Esophagus squamous epithelium (tissue), 5 donors: ENCODE measurements around the gene NUP210. TPM values are rescaled to one million over a fixed set of nuclear protein-coding genes. Genes with fewer than 3 reads are reported as not detected.

Experiments
- DNase-seq: peaks from one replicate; lab custom pipeline; 2025; lab: John Stamatoyannopoulos, UW
- H3K27ac ChIP-seq, 4 donors: fragments of 200-600 bp; sonication (generic); one replicate each; pipeline ENCODE4 v1.5.1; 2016 to 2019; ENCODE audit warnings: mild to moderate bottlenecking in 1 of 4
- H3K27me3 ChIP-seq, 4 donors: fragments of 200-600 bp; sonication (generic); 1 replicate in 3 of 4; 2 replicates in 1 of 4; pipeline versions ENCODE4 v1.5.1 to v1.6.0; 2017 to 2021; ENCODE audit warnings: antibody characterized with exemption in 1 of 4
- H3K36me3 ChIP-seq, 3 donors: fragments of 200-600 bp; sonication (generic); one replicate each; pipeline ENCODE4 v1.5.1; 2016 to 2019
- H3K4me1 ChIP-seq, 3 donors: fragments of 200-600 bp; sonication (generic); one replicate each; pipeline ENCODE4 v1.5.1; 2017 to 2019
- H3K4me3 ChIP-seq, 4 donors: fragments of 200-600 bp; sonication (generic); 1 replicate in 3 of 4; 2 replicates in 1 of 4; pipeline ENCODE4 v1.5.1; 2016 to 2019; ENCODE audit warnings: mild to moderate bottlenecking in 2 of 4, moderate library complexity in 1 of 4
- H3K9me3 ChIP-seq, 3 donors: fragments of 200-600 bp; sonication (generic); one replicate each; pipeline ENCODE4 v1.5.1; 2016 to 2019
- POLR2A ChIP-seq, 4 donors: fragments of 450-650 bp; IDR thresholded peaks; one replicate each; pipeline ENCODE4 v1.6.1; 2017; ENCODE audit warnings: antibody characterized with exemption in 4 of 4, mild to moderate bottlenecking in 4 of 4, moderate library complexity in 3 of 4
- WGBS, 2 donors: methylation state at CpG; one replicate each; pipeline ENCODE4 v1.1.5; 2018; 5-methylcytosine and 5-hydroxymethylcytosine counted together
- intact Hi-C: fragments of 100-400 bp; cut with DNase I; formaldehyde crosslinking; loops from one replicate; pipeline ENCODE4 v1.15.0; 2022
- total RNA-seq, 4 donors: library from RNA; depleted of rRNA; stranded (reverse); fragments of >200 nt; gene quantifications; one replicate each; pipeline ENCODE4 v1.1.0, GENCODE V29; 2016
- TF ChIP-seq, protein P1 (sequence below), 6 experiments: fragments of 450-650 bp in 4 of 6; fragments of 200-600 bp in 2 of 6; sonication (generic) in 2 of 6; IDR thresholded peaks; one replicate each; pipeline ENCODE4 v1.5.1; 2016 to 2019; ENCODE audit warnings: antibody characterized with exemption in 6 of 6, mild to moderate bottlenecking in 4 of 6, moderate library complexity in 4 of 6
- donor health status: DM: yes; HTN: yes; CAD: no.

The NUP210 gene
- total RNA-seq, 4 donors from 2014 or later, result 7.2 to 14.5 (median 9.4) TPM

DNA sequence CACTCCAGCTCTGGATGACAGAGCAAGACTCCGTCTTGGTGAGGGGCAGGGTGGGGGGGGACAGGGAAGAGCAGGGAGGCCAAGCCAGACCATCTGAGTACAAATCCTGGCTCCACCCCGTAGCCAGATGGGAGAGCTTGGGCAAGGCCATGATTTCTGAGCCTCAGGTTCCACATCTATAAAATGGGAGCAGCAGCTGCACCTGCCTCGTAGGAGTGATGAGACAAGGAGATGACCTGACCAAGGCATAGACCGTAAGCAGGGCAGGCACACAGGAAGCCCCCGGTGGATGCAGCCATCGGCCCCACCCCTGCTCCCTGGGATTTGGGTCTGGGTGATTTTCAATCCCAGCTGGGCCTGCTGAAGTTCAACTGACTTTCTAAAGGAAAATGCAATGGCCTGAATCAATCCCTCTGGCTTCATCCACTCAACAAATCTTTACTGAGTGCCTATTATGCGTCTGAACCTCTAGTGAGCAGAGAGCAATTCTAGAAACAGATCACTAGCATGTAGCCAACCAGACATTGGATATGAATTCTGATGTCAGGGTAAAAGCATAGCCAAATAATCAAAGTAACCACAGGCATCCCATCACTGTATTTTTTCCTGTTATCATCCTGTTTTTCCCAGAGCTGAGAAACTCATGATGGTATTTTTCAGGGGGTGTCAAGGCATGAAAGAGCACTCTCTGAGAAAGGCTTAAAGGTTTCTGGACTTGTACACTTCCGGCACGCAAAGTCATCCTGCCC is 141.2 kb downstream of the NUP210 start:
- Histone ChIP-seq H3K27me3 (peaks cover 0 to 84% (median 12%) of the 10 kb centered on the region in 4 donors), H3K4me1 (peaks cover 8 to 43% (median 22%) of the 10 kb centered on the region in 3 donors), H3K27ac (peak overlapping the region in 1 of 4 donors; percentile 76), H3K9me3 (peaks cover 0 to 8% (median 6%) of the 10 kb centered on the region in 3 donors), H3K4me3 (no peak overlapping the region), H3K36me3 (no peaks in the 10 kb centered on the region)
- WGBS, 2 donors, result 73 to 85% methylated on average over 8 of the region's 9 CpGs
- no peak for DNase-seq
- TF ChIP-seq, protein P1, sequence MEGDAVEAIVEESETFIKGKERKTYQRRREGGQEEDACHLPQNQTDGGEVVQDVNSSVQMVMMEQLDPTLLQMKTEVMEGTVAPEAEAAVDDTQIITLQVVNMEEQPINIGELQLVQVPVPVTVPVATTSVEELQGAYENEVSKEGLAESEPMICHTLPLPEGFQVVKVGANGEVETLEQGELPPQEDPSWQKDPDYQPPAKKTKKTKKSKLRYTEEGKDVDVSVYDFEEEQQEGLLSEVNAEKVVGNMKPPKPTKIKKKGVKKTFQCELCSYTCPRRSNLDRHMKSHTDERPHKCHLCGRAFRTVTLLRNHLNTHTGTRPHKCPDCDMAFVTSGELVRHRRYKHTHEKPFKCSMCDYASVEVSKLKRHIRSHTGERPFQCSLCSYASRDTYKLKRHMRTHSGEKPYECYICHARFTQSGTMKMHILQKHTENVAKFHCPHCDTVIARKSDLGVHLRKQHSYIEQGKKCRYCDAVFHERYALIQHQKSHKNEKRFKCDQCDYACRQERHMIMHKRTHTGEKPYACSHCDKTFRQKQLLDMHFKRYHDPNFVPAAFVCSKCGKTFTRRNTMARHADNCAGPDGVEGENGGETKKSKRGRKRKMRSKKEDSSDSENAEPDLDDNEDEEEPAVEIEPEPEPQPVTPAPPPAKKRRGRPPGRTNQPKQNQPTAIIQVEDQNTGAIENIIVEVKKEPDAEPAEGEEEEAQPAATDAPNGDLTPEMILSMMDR (IDR thresholded peaks at IDR 0.05), result no peak
- no peak for TF ChIP-seq POLR2A (IDR thresholded peaks at IDR 0.05)
- intact Hi-C loops, result no loop called here

DNA sequence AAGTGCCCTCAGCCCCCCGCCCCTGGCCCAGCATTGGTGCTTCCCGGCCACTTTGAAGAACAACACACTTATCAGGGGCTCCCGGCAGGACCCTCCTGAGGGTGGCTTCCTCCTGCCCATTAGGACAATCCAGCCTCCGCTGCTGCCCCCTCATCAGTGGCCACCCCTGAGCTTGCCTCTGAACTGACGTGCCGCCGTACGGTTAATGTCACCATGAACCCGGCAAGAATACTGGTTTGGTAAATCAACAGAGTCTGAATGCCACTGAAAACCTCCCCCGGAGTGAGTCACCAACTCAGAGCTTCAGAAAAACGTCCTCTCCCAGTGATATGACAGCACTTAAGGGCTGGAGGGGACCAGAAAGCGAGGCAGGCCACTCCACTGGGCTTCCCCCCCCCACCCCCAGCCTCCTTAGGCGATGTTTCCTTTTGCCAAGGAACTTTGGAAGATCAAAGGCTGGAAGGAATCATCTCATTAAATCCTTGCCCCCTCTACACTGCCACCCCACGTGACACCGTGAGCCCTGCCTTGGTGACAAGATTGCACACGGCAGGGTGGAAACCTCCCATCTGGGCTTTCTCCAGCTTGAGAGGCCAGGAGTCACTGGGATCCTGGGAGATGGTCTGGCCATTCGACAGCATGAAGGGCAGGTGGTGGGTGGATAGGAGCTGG is 142.1 kb downstream of the NUP210 start:
- no peaks in the 10 kb centered on the region for H3K36me3 ChIP-seq
- no peak for DNase-seq
- H3K4me3 ChIP-seq, result peak overlapping the region in 1 of 4 donors; percentile 25
- peak overlapping the region in 3 of 4 donors; percentile 68 to 88 (median 76) for H3K27ac ChIP-seq
- no peaks in the 10 kb centered on the region for H3K9me3 ChIP-seq
- H3K27me3 ChIP-seq, result peaks cover 0 to 76% (median 4%) of the 10 kb centered on the region in 4 donors
- 47 to 52% methylated on average over 6 to 14 of the region's 17 CpGs for WGBS, 2 donors
- peaks cover 8 to 40% (median 20%) of the 10 kb centered on the region in 3 donors for H3K4me1 ChIP-seq
- intact Hi-C loops, result no loop called here
- TF ChIP-seq, protein P1 (IDR thresholded peaks at IDR 0.05), result no peak
- no peak for TF ChIP-seq POLR2A (IDR thresholded peaks at IDR 0.05)

DNA sequence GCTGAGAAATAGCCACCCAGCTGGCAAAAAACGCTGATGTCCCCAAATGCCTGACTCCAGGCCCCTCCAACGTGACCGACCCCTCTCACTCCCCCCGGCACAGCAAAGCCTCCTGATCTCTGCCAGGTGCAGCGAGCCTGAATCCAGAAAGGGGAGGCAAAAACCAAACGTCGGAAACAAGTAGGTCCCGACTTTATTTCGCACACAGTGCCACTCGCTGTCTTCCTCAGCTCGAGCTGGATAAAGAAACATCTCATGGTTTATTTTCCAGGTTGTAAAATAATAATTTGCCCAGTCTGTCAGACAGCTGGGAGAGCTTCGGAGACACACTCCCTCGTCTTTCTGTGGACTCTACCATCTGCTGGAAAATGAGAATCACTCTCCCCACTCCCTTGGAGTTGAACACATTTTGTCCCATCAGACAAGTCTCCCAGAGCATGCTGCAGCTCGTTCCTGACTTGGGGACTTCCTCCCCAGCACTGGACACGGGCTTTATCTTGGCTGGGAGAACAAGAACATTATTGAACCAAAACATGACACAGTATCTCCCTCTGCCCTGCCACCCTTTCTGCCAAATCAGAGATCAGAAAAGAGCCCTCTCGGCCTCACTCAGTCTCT is 142.8 kb downstream of the NUP210 start:
- Histone ChIP-seq H3K4me1 (peaks cover 3 to 39% (median 19%) of the 10 kb centered on the region in 3 donors), H3K4me3 (peak overlapping the region in 1 of 4 donors; percentile 25), H3K36me3 (no peaks in the 10 kb centered on the region), H3K27me3 (peaks cover 0 to 71% (median 3%) of the 10 kb centered on the region in 4 donors), H3K27ac (peak overlapping the region in 3 of 4 donors; percentile 68 to 88 (median 76)), H3K9me3 (no peaks in the 10 kb centered on the region)
- DNase-seq, result no peak
- TF ChIP-seq, protein P1 (IDR thresholded peaks at IDR 0.05), result no peak
- no peak for TF ChIP-seq POLR2A (IDR thresholded peaks at IDR 0.05)
- intact Hi-C loops, result no loop called here
- WGBS, 2 donors, result 49 to 52% methylated on average over 15 of the region's 16 CpGs

DNA sequence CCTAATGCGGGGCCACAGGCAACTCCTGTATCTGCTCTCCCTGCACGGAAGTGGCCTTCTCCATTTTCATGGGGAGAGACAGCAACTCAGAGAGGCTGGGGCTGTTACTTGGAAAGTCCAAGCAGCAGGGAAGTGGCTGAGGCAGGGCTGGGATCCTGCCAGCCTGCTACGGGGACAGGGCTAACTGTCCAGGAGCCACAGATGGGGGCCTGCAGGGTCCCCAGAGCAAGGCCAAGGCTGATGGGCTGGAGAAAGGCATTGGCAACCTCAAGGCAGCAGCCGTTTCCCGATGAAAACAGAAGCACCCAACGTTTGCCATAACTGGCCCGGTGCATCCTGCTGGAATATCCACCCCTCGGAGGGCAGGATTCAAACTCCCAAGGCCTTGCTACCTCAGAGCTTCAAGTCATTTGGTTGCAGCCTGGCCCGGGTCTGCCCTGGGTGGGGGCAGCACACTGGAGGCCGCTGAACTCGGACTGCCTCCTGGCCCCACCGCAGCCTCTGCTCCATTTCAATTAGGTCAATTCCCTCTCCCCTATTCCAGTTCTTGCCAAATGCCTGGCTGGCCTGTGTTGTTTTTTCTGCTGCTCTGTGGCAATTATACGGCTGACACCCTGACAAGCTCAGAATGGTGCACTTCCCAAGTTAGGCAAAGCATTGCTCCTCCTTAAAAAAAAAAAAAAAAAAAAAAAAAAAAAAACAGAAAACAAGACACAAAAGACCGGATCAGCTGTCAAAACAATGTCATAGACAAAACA is 143.5 kb downstream of the NUP210 start:
- Histone ChIP-seq H3K27me3 (peaks cover 0 to 64% (median 0%) of the 10 kb centered on the region in 4 donors), H3K9me3 (no peaks in the 10 kb centered on the region), H3K4me1 (peaks cover 0 to 32% (median 14%) of the 10 kb centered on the region in 3 donors), H3K27ac (peak overlapping the region in 3 of 4 donors; percentile 68 to 88 (median 76)), H3K36me3 (no peaks in the 10 kb centered on the region), H3K4me3 (peak overlapping the region in 1 of 4 donors; percentile 25)
- intact Hi-C loops, result no loop called here
- WGBS, 2 donors, result 0 to 25% methylated on average over 1 to 2 of the region's 14 CpGs
- TF ChIP-seq POLR2A (IDR thresholded peaks at IDR 0.05), result no peak
- TF ChIP-seq, protein P1 (IDR thresholded peaks at IDR 0.05), result no peak
- DNase-seq, result no peak
